HG03469 (cell line): ENCODE results near the gene TMEM132C.

ENCODE experiments used
- ATAC-seq: cut with Tn5 transposase; IDR thresholded peaks from one replicate; pipeline ENCODE4 v1.9.1; 2021; ENCODE audit warnings: mild to moderate bottlenecking, moderate library complexity, moderate number of reproducible peaks; ENCODE audit not compliant: unreplicated experiment

Gene TMEM132C

GRCh38 chr12:128337431-128338170 lies 70.6 kb downstream of the TMEM132C start:
- ATAC-seq, result no peak

- no peak for ATAC-seq
Observed at GRCh38 chr12:128338386-128339125, 71.6 kb downstream of the TMEM132C start.

GRCh38 chr12:128339126-128339520 lies 72.2 kb downstream of the TMEM132C start:
- no peak for ATAC-seq

- no peak for ATAC-seq
Observed at GRCh38 chr12:128339631-128340030, 72.7 kb downstream of the TMEM132C start.

GRCh38 chr12:128353301-128353700 lies 86.3 kb downstream of the TMEM132C start:
- ATAC-seq, result no peak

- ATAC-seq, result no peak
Observed at GRCh38 chr12:128356547-128356946, 89.6 kb downstream of the TMEM132C start.

GRCh38 chr12:128361400-128361995 lies 94.5 kb downstream of the TMEM132C start:
- no peak for ATAC-seq

GRCh38 chr12:128365032-128365431 lies 98.1 kb downstream of the TMEM132C start:
- no peak for ATAC-seq

GRCh38 chr12:128365651-128366231 lies 98.8 kb downstream of the TMEM132C start:
- ATAC-seq, result no peak

- ATAC-seq, result no peak
Observed at GRCh38 chr12:128367961-128368360, 101.0 kb downstream of the TMEM132C start.

GRCh38 chr12:128381541-128381940 lies 114.6 kb downstream of the TMEM132C start:
- ATAC-seq, result no peak

GRCh38 chr12:128381946-128382345 lies 115.0 kb downstream of the TMEM132C start:
- no peak for ATAC-seq

GRCh38 chr12:128382946-128383345 lies 116.0 kb downstream of the TMEM132C start:
- ATAC-seq, result no peak

- no peak for ATAC-seq
Observed at GRCh38 chr12:128383357-128383937, 116.5 kb downstream of the TMEM132C start.

- no peak for ATAC-seq
Observed at GRCh38 chr12:128385736-128386135, 118.8 kb downstream of the TMEM132C start.

- ATAC-seq, result no peak
Observed at GRCh38 chr12:128387811-128388422, 120.9 kb downstream of the TMEM132C start.

- ATAC-seq, result no peak
Observed at GRCh38 chr12:128388461-128389000, 121.6 kb downstream of the TMEM132C start.

GRCh38 chr12:128393346-128393745 lies 126.4 kb downstream of the TMEM132C start:
- ATAC-seq, result no peak

GRCh38 chr12:128394137-128394536 lies 127.2 kb downstream of the TMEM132C start:
- no peak for ATAC-seq

- no peak for ATAC-seq
Observed at GRCh38 chr12:128399253-128399652, 132.3 kb downstream of the TMEM132C start.
